HEK293 (cell line): ENCODE data around the gene LCN10.
"Not testable (repeated sequence)": the region's sequence is repeated elsewhere in the genome, so short reads cannot be mapped to it uniquely, and the experiment has no call there.

Experiments
- CTCF ChIP-seq: fragments of 450-650 bp; formaldehyde crosslinking; IDR thresholded peaks from 2 replicates; pipeline ENCODE4 v1.5.1; 2016; ENCODE audit warnings: missing biosample characterization, missing genetic modification characterization
- GLI4 ChIP-seq: fragments of 450-650 bp; formaldehyde crosslinking; IDR thresholded peaks from 2 replicates; pipeline ENCODE4 v1.5.1; 2016; ENCODE audit warnings: missing biosample characterization, missing genetic modification characterization
- SP7 ChIP-seq: fragments of 450-650 bp; formaldehyde crosslinking; IDR thresholded peaks from 2 replicates; pipeline ENCODE4 v1.5.1; 2016; ENCODE audit warnings: missing biosample characterization, missing genetic modification characterization
- YY1 ChIP-seq: fragments of 450-650 bp; formaldehyde crosslinking; IDR thresholded peaks from 2 replicates; pipeline ENCODE4 v1.5.1; 2018; ENCODE audit warnings: missing biosample characterization, missing genetic modification characterization
- ZNF138 ChIP-seq: fragments of 450-650 bp; formaldehyde crosslinking; IDR thresholded peaks from 2 replicates; pipeline ENCODE4 v1.5.1; 2016; ENCODE audit warnings: missing biosample characterization, missing genetic modification characterization, borderline replicate concordance
- ZNF146 ChIP-seq: fragments of 450-650 bp; formaldehyde crosslinking; IDR thresholded peaks from 2 replicates; pipeline ENCODE4 v1.5.1; 2016; ENCODE audit warnings: missing biosample characterization, missing genetic modification characterization
- ZNF169 ChIP-seq: fragments of 450-650 bp; formaldehyde crosslinking; IDR thresholded peaks from 2 replicates; pipeline ENCODE4 v1.5.1; 2016; ENCODE audit warnings: missing biosample characterization, missing genetic modification characterization
- ZNF175 ChIP-seq: fragments of 450-650 bp; formaldehyde crosslinking; IDR thresholded peaks from 2 replicates; pipeline ENCODE4 v1.5.1; 2016; ENCODE audit warnings: missing biosample characterization, missing genetic modification characterization
- ZNF341 ChIP-seq: fragments of 450-650 bp; formaldehyde crosslinking; IDR thresholded peaks from 2 replicates; pipeline ENCODE4; 2016; ENCODE audit warnings: low read depth, missing biosample characterization, missing genetic modification characterization
- ZNF398 ChIP-seq: fragments of 450-650 bp; formaldehyde crosslinking; IDR thresholded peaks from 2 replicates; pipeline ENCODE4 v1.5.1; 2017; ENCODE audit warnings: missing biosample characterization, missing genetic modification characterization
- TF ChIP-seq, protein P1 (sequence below): fragments of 450-650 bp; formaldehyde crosslinking; IDR thresholded peaks from 2 replicates; pipeline ENCODE4 v1.5.1; 2017; ENCODE audit warnings: missing biosample characterization, missing genetic modification characterization
- TF ChIP-seq, protein P2 (sequence below): sonication (generic); formaldehyde crosslinking; IDR thresholded peaks from 2 replicates; pipeline ENCODE4 v1.8.1; 2022; ENCODE audit warnings: mild to moderate bottlenecking, moderate library complexity, missing genetic modification reagents

- TF ChIP-seq ZNF175; GLI4 (tag by site-specific recombination); CTCF (tag by site-specific recombination); ZNF169; ZNF398; YY1; ZNF341 (tag by site-specific recombination); ZNF138 (tag by site-specific recombination); SP7 (tag by site-specific recombination); ZNF146 (tag by site-specific recombination): not testable (repeated sequence)
- TF ChIP-seq, protein P1, sequence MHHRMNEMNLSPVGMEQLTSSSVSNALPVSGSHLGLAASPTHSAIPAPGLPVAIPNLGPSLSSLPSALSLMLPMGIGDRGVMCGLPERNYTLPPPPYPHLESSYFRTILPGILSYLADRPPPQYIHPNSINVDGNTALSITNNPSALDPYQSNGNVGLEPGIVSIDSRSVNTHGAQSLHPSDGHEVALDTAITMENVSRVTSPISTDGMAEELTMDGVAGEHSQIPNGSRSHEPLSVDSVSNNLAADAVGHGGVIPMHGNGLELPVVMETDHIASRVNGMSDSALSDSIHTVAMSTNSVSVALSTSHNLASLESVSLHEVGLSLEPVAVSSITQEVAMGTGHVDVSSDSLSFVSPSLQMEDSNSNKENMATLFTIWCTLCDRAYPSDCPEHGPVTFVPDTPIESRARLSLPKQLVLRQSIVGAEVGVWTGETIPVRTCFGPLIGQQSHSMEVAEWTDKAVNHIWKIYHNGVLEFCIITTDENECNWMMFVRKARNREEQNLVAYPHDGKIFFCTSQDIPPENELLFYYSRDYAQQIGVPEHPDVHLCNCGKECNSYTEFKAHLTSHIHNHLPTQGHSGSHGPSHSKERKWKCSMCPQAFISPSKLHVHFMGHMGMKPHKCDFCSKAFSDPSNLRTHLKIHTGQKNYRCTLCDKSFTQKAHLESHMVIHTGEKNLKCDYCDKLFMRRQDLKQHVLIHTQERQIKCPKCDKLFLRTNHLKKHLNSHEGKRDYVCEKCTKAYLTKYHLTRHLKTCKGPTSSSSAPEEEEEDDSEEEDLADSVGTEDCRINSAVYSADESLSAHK: not testable (repeated sequence)
- TF ChIP-seq, protein P2, sequence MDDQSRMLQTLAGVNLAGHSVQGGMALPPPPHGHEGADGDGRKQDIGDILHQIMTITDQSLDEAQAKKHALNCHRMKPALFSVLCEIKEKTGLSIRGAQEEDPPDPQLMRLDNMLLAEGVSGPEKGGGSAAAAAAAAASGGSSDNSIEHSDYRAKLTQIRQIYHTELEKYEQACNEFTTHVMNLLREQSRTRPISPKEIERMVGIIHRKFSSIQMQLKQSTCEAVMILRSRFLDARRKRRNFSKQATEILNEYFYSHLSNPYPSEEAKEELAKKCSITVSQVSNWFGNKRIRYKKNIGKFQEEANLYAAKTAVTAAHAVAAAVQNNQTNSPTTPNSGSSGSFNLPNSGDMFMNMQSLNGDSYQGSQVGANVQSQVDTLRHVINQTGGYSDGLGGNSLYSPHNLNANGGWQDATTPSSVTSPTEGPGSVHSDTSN (CRISPR knock-in tag): not testable (repeated sequence)
These were observed 43.0 kb upstream of the LCN10 start for GRCh38 chr9:136785565-136786355.
